HepG2 (cell line): ENCODE data around the gene FCAMR. TPM values are rescaled to one million over a fixed set of nuclear protein-coding genes. Genes with fewer than 3 reads are reported as not detected.

Source experiments
- ASH2L ChIP-seq: fragments of 300-600, 200-600 bp; sonication (generic); IDR thresholded peaks from 2 replicates; pipeline ENCODE4 v1.7.0; 2017; ENCODE audit warnings: low read depth, mild to moderate bottlenecking, moderate library complexity, mixed read lengths, low read length; ENCODE audit not compliant: insufficient read length
- BCL6 ChIP-seq: IDR thresholded peaks from 2 replicates; pipeline ENCODE4 v1.6.1; 2016; ENCODE audit warnings: missing genetic modification reagents, missing compliant biosample characterization
- GATAD1 ChIP-seq: IDR thresholded peaks from 2 replicates; pipeline ENCODE4 v1.6.1; 2016; ENCODE audit warnings: missing genetic modification reagents, missing compliant biosample characterization
- HBP1 ChIP-seq: IDR thresholded peaks from 2 replicates; pipeline ENCODE4 v1.6.1; 2016; ENCODE audit warnings: low read depth, control low read depth
- HIVEP1 ChIP-seq: sonication (generic); formaldehyde crosslinking; IDR thresholded peaks from 2 replicates; pipeline ENCODE4 v1.4.0; 2020; ENCODE audit warnings: mild to moderate bottlenecking, missing genetic modification reagents
- IKZF5 ChIP-seq: IDR thresholded peaks from 2 replicates; pipeline ENCODE4 v1.6.1; 2018; ENCODE audit warnings: missing genetic modification reagents, mild to moderate bottlenecking, missing compliant biosample characterization
- MXD3 ChIP-seq: IDR thresholded peaks from 2 replicates; pipeline ENCODE4 v1.6.1; 2016; ENCODE audit warnings: mild to moderate bottlenecking, missing biosample characterization, missing genetic modification reagents
- NFE2 ChIP-seq: sonication (generic); formaldehyde crosslinking; IDR thresholded peaks from 2 replicates; pipeline ENCODE4 v1.4.0; 2020; ENCODE audit warnings: missing genetic modification reagents
- NKX3-1 ChIP-seq: sonication (generic); formaldehyde crosslinking; IDR thresholded peaks from 2 replicates; pipeline ENCODE4 v1.5.0; 2020; ENCODE audit warnings: missing genetic modification reagents
- PRPF4 ChIP-seq: fragments of 200-400 bp; formaldehyde crosslinking; IDR thresholded peaks from 2 replicates; pipeline ENCODE4 v1.6.1; 2016; ENCODE audit warnings: low read length, low read depth; ENCODE audit not compliant: poor library complexity, severe bottlenecking
- RBAK ChIP-seq: sonication (generic); formaldehyde crosslinking; IDR thresholded peaks from 2 replicates; pipeline ENCODE4 v1.5.1; 2020; ENCODE audit warnings: mild to moderate bottlenecking, missing genetic modification reagents
- SCMH1 ChIP-seq: sonication (generic); formaldehyde crosslinking; IDR thresholded peaks from 2 replicates; pipeline ENCODE4 v1.9.0; 2021; ENCODE audit warnings: missing genetic modification reagents, mild to moderate bottlenecking, borderline replicate concordance
- SOX13 ChIP-seq, 3 experiments: fragments of 450-650 bp in 1 of 3; sonication (generic) in 1 of 3; formaldehyde crosslinking in 1 of 3; IDR thresholded peaks in 2 of 3; conservative IDR thresholded peaks in 1 of 3; 2 replicates each; pipeline versions ENCODE4 v1.5.0 to v1.6.1; 2016 to 2020; ENCODE audit warnings: antibody characterized with exemption in 1 of 3, mild to moderate bottlenecking in 1 of 3, missing compliant biosample characterization in 1 of 3, missing genetic modification reagents in 1 of 3, moderate library complexity in 1 of 3
- TMF1 ChIP-seq: sonication (generic); formaldehyde crosslinking; IDR thresholded peaks from 2 replicates; pipeline ENCODE4 v1.8.1; 2022; ENCODE audit warnings: low read depth, missing genetic modification reagents
- ZKSCAN5 ChIP-seq: sonication (generic); formaldehyde crosslinking; IDR thresholded peaks from 2 replicates; pipeline ENCODE4 v1.5.1; 2020; ENCODE audit warnings: mild to moderate bottlenecking, missing genetic modification reagents
- ZMAT3 ChIP-seq: sonication (generic); formaldehyde crosslinking; conservative IDR thresholded peaks from 2 replicates; pipeline ENCODE4 v1.7.0; 2021; ENCODE audit warnings: missing genetic modification reagents
- ZNF234 ChIP-seq: sonication (generic); formaldehyde crosslinking; conservative IDR thresholded peaks from 2 replicates; pipeline ENCODE4 v1.5.1; 2020; ENCODE audit warnings: mild to moderate bottlenecking, missing genetic modification reagents
- ZNF367 ChIP-seq: sonication (generic); formaldehyde crosslinking; IDR thresholded peaks from 2 replicates; pipeline ENCODE4 v1.4.0; 2020; ENCODE audit warnings: missing genetic modification reagents, borderline replicate concordance
- ZNF430 ChIP-seq: sonication (generic); formaldehyde crosslinking; IDR thresholded peaks from 2 replicates; pipeline ENCODE4 v1.9.0; 2021; ENCODE audit warnings: mild to moderate bottlenecking, missing genetic modification reagents
- ZNF7 ChIP-seq: IDR thresholded peaks from 2 replicates; pipeline ENCODE4 v1.6.1; 2016; ENCODE audit warnings: missing biosample characterization, missing genetic modification reagents
- ZNF703 ChIP-seq: sonication (generic); formaldehyde crosslinking; IDR thresholded peaks from 2 replicates; pipeline ENCODE4 v1.5.1; 2020; ENCODE audit warnings: missing genetic modification reagents, mild to moderate bottlenecking, moderate library complexity, borderline replicate concordance
- ZNF768 ChIP-seq: sonication (generic); formaldehyde crosslinking; IDR thresholded peaks from 2 replicates; pipeline ENCODE4 v1.4.0; 2020; ENCODE audit warnings: missing genetic modification reagents
- ZZZ3 ChIP-seq: sonication (generic); formaldehyde crosslinking; IDR thresholded peaks from 2 replicates; pipeline ENCODE4 v1.4.0; 2020; ENCODE audit warnings: missing genetic modification reagents, mild to moderate bottlenecking, borderline replicate concordance
- polyA plus RNA-seq, 8 experiments: library from polyadenylated mRNA; depleted of rRNA in 3 of 8; stranded (reverse) in 7 of 8; unstranded in 1 of 8; fragments of >200 nt; fragmentation: Illumina TruSeq in 4 of 8; extraction: Trizol in 4 of 8; gene quantifications; 2 replicates each; pipeline versions ENCODE4 v1.2.1 to v1.2.3, GENCODE V29; 2011 to 2016; ENCODE audit warnings: low read depth in 4 of 8, missing spikeins in 1 of 8, mixed read lengths in 1 of 8; ENCODE audit not compliant: insufficient read depth in 1 of 8
- total RNA-seq, 5 experiments: library from RNA; depleted of rRNA; stranded (reverse); fragments of >200 nt; fragmentation: Illumina TruSeq; extraction: Trizol; gene quantifications; 2 replicates each; pipeline ENCODE4 v1.2.3, GENCODE V29; 2016; ENCODE audit warnings: low read depth in 1 of 5
- TF ChIP-seq, protein P1 (sequence below): sonication (generic); formaldehyde crosslinking; IDR thresholded peaks from 2 replicates; pipeline ENCODE4 v1.8.1; 2023; ENCODE audit warnings: mild to moderate bottlenecking, moderate library complexity, missing genetic modification reagents
- TF ChIP-seq, protein P2 (sequence below): sonication (generic); formaldehyde crosslinking; IDR thresholded peaks from 2 replicates; pipeline ENCODE4 v1.9.0; 2021; ENCODE audit warnings: missing genetic modification reagents, mild to moderate bottlenecking, borderline replicate concordance

FCAMR gene
- total and polyA plus RNA-seq, 2 of the 13 experiments (the other 11 are each of a cell fraction or from before 2014, with no cell fraction given) = not detected

GRCh38 chr1:207009182-207009850 is 39.1 kb upstream of the FCAMR start (continued):
- TF ChIP-seq MXD3 (no peak), ZMAT3 (CRISPR knock-in tag) (no peak), ZZZ3 (no peak), ZNF7 (CRISPR knock-in tag) (no peak), ZNF234 (CRISPR knock-in tag) (no peak), ZNF367 (CRISPR knock-in tag) (no peak), SOX13 (IDR thresholded peaks at IDR 0.05) (no peak), SOX13 (CRISPR knock-in tag; conservative IDR thresholded peaks at IDR 0.05 in 1 of 2, IDR thresholded peaks at IDR 0.05 in 1 of 2) (peak in 1 of 2 experiments; percentile 91; a peak in 2 of 4 replicates), RBAK (CRISPR knock-in tag) (no peak), ZNF703 (CRISPR knock-in tag) (no peak), BCL6 (peak; percentile 79), ASH2L (no peak), ZKSCAN5 (CRISPR knock-in tag) (no peak), SCMH1 (no peak), GATAD1 (no peak), HIVEP1 (no peak), TMF1 (CRISPR knock-in tag) (no peak), ZNF430 (CRISPR knock-in tag) (no peak), PRPF4 (peak; percentile 16), NKX3-1 (CRISPR knock-in tag) (no peak), NFE2 (CRISPR knock-in tag) (no peak), IKZF5 (CRISPR knock-in tag) (peak; percentile 61), ZNF768 (CRISPR knock-in tag) (no peak), HBP1 (CRISPR knock-in tag) (no peak)
- TF ChIP-seq, protein P1, sequence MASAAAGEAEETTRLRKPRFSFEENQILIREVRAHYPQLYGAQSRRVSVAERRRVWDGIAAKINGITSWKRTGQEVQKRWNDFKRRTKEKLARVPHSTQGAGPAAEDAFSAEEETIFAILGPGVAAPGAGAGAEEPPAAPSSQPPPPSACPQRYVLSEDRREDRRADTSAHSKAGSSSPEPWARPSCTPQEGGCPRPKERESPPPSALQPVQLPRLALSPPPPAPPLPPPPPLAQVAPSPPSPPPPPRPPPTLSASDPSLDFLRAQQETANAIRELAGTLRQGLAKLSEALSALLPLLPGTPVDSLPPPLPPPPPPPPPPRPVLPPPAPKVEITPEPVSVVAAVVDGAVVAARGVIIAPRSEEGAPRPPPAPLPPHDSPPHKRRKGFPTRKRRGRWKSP (CRISPR knock-in tag) = 0 out of 2 replicates have a peak, but pooled peaks have one; percentile 28
- TF ChIP-seq, protein P2, sequence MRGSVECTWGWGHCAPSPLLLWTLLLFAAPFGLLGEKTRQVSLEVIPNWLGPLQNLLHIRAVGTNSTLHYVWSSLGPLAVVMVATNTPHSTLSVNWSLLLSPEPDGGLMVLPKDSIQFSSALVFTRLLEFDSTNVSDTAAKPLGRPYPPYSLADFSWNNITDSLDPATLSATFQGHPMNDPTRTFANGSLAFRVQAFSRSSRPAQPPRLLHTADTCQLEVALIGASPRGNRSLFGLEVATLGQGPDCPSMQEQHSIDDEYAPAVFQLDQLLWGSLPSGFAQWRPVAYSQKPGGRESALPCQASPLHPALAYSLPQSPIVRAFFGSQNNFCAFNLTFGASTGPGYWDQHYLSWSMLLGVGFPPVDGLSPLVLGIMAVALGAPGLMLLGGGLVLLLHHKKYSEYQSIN (CRISPR knock-in tag) = no peak
